ENCODE results near the gene PRDM16.

Gene PRDM16

GRCh38 chr1:3397311-3397710 is 328.3 kb downstream of the PRDM16 start:
- Histone ChIP-seq H3K4me3 (ENCODE audit: low read length) (no peak overlapping the region), H3K4me1 (ENCODE audit: insufficient read depth, low read length) (peaks cover 3% of the 10 kb centered on the region), H3K9me3 (ENCODE audit: low read length) (no peaks in the 10 kb centered on the region), H3K27me3 (ENCODE audit: insufficient read depth, low read length) (peaks cover 76% of the 10 kb centered on the region), H3K36me3 (ENCODE audit: insufficient read depth, low read length) (no peaks in the 10 kb centered on the region), H2AFZ (ENCODE audit: low read depth, low read length) (no peak overlapping the region)

- Histone ChIP-seq H3K27me3 (ENCODE audit: insufficient read depth, low read length) (peaks cover 67% of the 10 kb centered on the region), H3K36me3 (ENCODE audit: insufficient read depth, low read length) (no peaks in the 10 kb centered on the region), H3K4me1 (ENCODE audit: insufficient read depth, low read length) (peaks cover 3% of the 10 kb centered on the region), H2AFZ (ENCODE audit: low read depth, low read length) (no peak overlapping the region), H3K9me3 (ENCODE audit: low read length) (no peaks in the 10 kb centered on the region), H3K4me3 (ENCODE audit: low read length) (no peak overlapping the region)
These were observed 329.6 kb downstream of the PRDM16 start for GRCh38 chr1:3398396-3399140.

- no peaks in the 10 kb centered on the region for H3K9me3 ChIP-seq (ENCODE audit: low read length)
- H3K36me3 ChIP-seq (ENCODE audit: insufficient read depth, low read length) = no peaks in the 10 kb centered on the region
- H3K4me1 ChIP-seq (ENCODE audit: insufficient read depth, low read length) = no peaks in the 10 kb centered on the region
- H3K4me3 ChIP-seq (ENCODE audit: low read length) = no peak overlapping the region
- no peak overlapping the region for H2AFZ ChIP-seq (ENCODE audit: low read depth, low read length)
- H3K27me3 ChIP-seq (ENCODE audit: insufficient read depth, low read length) = peaks cover 67% of the 10 kb centered on the region
These were observed 330.7 kb downstream of the PRDM16 start for GRCh38 chr1:3399732-3400131.

GRCh38 chr1:3401585-3402257 is 332.7 kb downstream of the PRDM16 start:
- Histone ChIP-seq H2AFZ (ENCODE audit: low read depth, low read length) (no peak overlapping the region), H3K9me3 (ENCODE audit: low read length) (no peaks in the 10 kb centered on the region), H3K36me3 (ENCODE audit: insufficient read depth, low read length) (no peaks in the 10 kb centered on the region), H3K4me1 (ENCODE audit: insufficient read depth, low read length) (no peaks in the 10 kb centered on the region), H3K27me3 (ENCODE audit: insufficient read depth, low read length) (peaks cover 58% of the 10 kb centered on the region), H3K4me3 (ENCODE audit: low read length) (no peak overlapping the region)

GRCh38 chr1:3402258-3403010 is 333.4 kb downstream of the PRDM16 start:
- Histone ChIP-seq H3K4me3 (ENCODE audit: low read length) (no peak overlapping the region), H2AFZ (ENCODE audit: low read depth, low read length) (no peak overlapping the region), H3K9me3 (ENCODE audit: low read length) (no peaks in the 10 kb centered on the region), H3K4me1 (ENCODE audit: insufficient read depth, low read length) (no peaks in the 10 kb centered on the region), H3K36me3 (ENCODE audit: insufficient read depth, low read length) (no peaks in the 10 kb centered on the region), H3K27me3 (ENCODE audit: insufficient read depth, low read length) (peaks cover 51% of the 10 kb centered on the region)

GRCh38 chr1:3403011-3403345 is 334.0 kb downstream of the PRDM16 start:
- Histone ChIP-seq H3K36me3 (ENCODE audit: insufficient read depth, low read length) (no peaks in the 10 kb centered on the region), H3K4me3 (ENCODE audit: low read length) (no peak overlapping the region), H3K27me3 (ENCODE audit: insufficient read depth, low read length) (peaks cover 49% of the 10 kb centered on the region), H3K4me1 (ENCODE audit: insufficient read depth, low read length) (no peaks in the 10 kb centered on the region), H2AFZ (ENCODE audit: low read depth, low read length) (no peak overlapping the region), H3K9me3 (ENCODE audit: low read length) (no peaks in the 10 kb centered on the region)

- no peak overlapping the region for H2AFZ ChIP-seq (ENCODE audit: low read depth, low read length)
- peaks cover 45% of the 10 kb centered on the region for H3K27me3 ChIP-seq (ENCODE audit: insufficient read depth, low read length)
- no peak overlapping the region for H3K4me3 ChIP-seq (ENCODE audit: low read length)
- H3K4me1 ChIP-seq (ENCODE audit: insufficient read depth, low read length) = no peaks in the 10 kb centered on the region
- no peaks in the 10 kb centered on the region for H3K9me3 ChIP-seq (ENCODE audit: low read length)
- no peaks in the 10 kb centered on the region for H3K36me3 ChIP-seq (ENCODE audit: insufficient read depth, low read length)
These were observed 334.6 kb downstream of the PRDM16 start for GRCh38 chr1:3403388-3404231.

- Histone ChIP-seq H3K27me3 (ENCODE audit: insufficient read depth, low read length) (peaks cover 38% of the 10 kb centered on the region), H2AFZ (ENCODE audit: low read depth, low read length) (no peak overlapping the region), H3K4me3 (ENCODE audit: low read length) (no peak overlapping the region), H3K36me3 (ENCODE audit: insufficient read depth, low read length) (no peaks in the 10 kb centered on the region), H3K9me3 (ENCODE audit: low read length) (no peaks in the 10 kb centered on the region), H3K4me1 (ENCODE audit: insufficient read depth, low read length) (no peaks in the 10 kb centered on the region)
These were observed 335.3 kb downstream of the PRDM16 start for GRCh38 chr1:3404301-3404700.

- H3K27me3 ChIP-seq (ENCODE audit: insufficient read depth, low read length) = peaks cover 34% of the 10 kb centered on the region
- H3K36me3 ChIP-seq (ENCODE audit: insufficient read depth, low read length) = no peaks in the 10 kb centered on the region
- no peak overlapping the region for H2AFZ ChIP-seq (ENCODE audit: low read depth, low read length)
- H3K4me3 ChIP-seq (ENCODE audit: low read length) = no peak overlapping the region
- H3K4me1 ChIP-seq (ENCODE audit: insufficient read depth, low read length) = no peaks in the 10 kb centered on the region
- no peaks in the 10 kb centered on the region for H3K9me3 ChIP-seq (ENCODE audit: low read length)
These were observed 335.8 kb downstream of the PRDM16 start for GRCh38 chr1:3404801-3405200.

GRCh38 chr1:3405491-3405890 is 336.5 kb downstream of the PRDM16 start:
- H3K9me3 ChIP-seq (ENCODE audit: low read length) = no peaks in the 10 kb centered on the region
- no peak overlapping the region for H2AFZ ChIP-seq (ENCODE audit: low read depth, low read length)
- H3K27me3 ChIP-seq (ENCODE audit: insufficient read depth, low read length) = peaks cover 30% of the 10 kb centered on the region
- no peaks in the 10 kb centered on the region for H3K36me3 ChIP-seq (ENCODE audit: insufficient read depth, low read length)
- H3K4me1 ChIP-seq (ENCODE audit: insufficient read depth, low read length) = no peaks in the 10 kb centered on the region
- no peak overlapping the region for H3K4me3 ChIP-seq (ENCODE audit: low read length)

GRCh38 chr1:3405974-3406867 is 337.2 kb downstream of the PRDM16 start:
- no peak overlapping the region for H3K4me3 ChIP-seq (ENCODE audit: low read length)

GRCh38 chr1:3407021-3407420 is 338.0 kb downstream of the PRDM16 start:
- peaks cover 37% of the 10 kb centered on the region for H3K27me3 ChIP-seq (ENCODE audit: insufficient read depth, low read length)
- H3K4me3 ChIP-seq (ENCODE audit: low read length) = no peak overlapping the region
- H3K36me3 ChIP-seq (ENCODE audit: insufficient read depth, low read length) = no peaks in the 10 kb centered on the region
- H3K9me3 ChIP-seq (ENCODE audit: low read length) = no peaks in the 10 kb centered on the region
- no peaks in the 10 kb centered on the region for H3K4me1 ChIP-seq (ENCODE audit: insufficient read depth, low read length)
- no peak overlapping the region for H2AFZ ChIP-seq (ENCODE audit: low read depth, low read length)

More at GRCh38 chr1:3405974-3406867, 337.2 kb downstream of the PRDM16 start:
- no peaks in the 10 kb centered on the region for H3K36me3 ChIP-seq (ENCODE audit: insufficient read depth, low read length)
- H3K4me1 ChIP-seq (ENCODE audit: insufficient read depth, low read length) = no peaks in the 10 kb centered on the region
- no peaks in the 10 kb centered on the region for H3K9me3 ChIP-seq (ENCODE audit: low read length)
- H3K27me3 ChIP-seq (ENCODE audit: insufficient read depth, low read length) = peaks cover 35% of the 10 kb centered on the region
- no peak overlapping the region for H2AFZ ChIP-seq (ENCODE audit: low read depth, low read length)
